GM19452 (cell line): ENCODE results near the gene ANXA5.
"Not testable (repeated sequence)": the region's sequence is repeated elsewhere in the genome, so short reads cannot be mapped to it uniquely, and the experiment has no call there.

Experiments
- ATAC-seq: cut with Tn5 transposase; IDR thresholded peaks from one replicate; pipeline ENCODE4 v1.9.1; 2021; ENCODE audit not compliant: unreplicated experiment

The ANXA5 gene

DNA sequence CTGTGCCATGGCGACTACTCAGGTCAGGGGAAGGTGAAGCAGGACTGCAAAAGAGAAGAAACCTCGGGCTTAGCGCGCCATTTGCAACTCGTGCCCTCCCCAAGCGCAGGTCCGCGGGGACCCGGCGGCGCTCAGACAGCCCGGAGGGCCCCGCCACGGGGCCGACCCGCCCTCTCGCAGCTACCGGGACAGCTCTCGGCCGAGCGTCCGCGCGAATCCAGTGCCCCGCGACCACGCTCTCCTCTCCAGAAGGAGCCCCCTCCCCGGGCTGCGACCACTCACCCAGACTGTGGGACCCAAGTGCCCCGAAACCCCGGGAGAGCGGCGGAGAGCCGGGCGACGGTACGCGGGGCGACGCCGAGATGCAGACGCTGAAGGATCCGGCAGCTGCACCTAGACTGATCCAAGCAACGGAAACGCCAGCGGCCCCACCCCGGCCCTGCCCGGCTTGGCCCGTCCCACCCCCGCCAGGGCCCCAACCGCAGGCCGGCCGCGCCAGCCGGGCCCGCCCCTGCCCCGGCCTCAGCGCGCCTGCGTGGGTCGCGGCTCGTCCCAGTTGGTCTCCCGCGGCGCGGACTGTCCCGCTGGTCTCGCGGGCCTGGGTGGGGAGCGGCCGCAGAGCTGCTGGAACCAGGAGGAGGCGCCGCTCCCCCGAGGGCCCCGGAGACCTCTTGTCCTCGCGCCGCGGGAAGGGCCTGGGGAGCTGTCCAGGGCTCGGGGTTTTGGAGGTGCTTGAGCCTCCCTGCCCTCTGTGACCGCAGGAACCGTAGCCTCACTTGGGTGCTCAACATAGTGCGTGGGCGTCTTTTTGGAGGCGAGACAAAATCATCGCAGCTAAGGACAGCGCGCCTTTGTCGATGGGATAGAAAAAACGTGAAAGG lies at the start of gene ANXA5:
ANXA5 (minus strand) TSS at position 400 of the 881 bp plus-strand sequence; CDS start at position 9, 391 bp downstream.
- peak; percentile 94 for ATAC-seq

- no peak for ATAC-seq
Observed at GRCh38 chr4:121742794-121743193, 46.0 kb upstream of the ANXA5 start.

DNA sequence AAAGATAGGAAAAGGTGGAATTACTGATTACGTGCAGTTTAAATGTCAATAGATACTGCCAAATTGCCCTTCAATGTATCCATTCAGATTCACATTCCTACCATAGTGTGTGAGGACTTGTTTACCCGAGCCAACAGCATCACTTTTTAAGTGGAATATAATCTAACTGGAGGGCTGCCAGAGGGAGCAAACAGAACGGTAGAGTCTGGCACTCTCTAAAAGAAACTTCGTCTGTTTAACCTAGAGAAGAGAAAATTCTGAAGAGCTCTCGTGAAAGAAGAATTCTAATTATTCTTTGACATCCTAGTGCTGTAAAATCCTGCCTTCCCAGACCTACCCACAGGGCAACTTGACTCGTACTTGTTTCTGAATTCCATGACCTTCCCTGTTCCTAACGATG lies 45.0 kb upstream of the ANXA5 start:
- no peak for ATAC-seq

DNA sequence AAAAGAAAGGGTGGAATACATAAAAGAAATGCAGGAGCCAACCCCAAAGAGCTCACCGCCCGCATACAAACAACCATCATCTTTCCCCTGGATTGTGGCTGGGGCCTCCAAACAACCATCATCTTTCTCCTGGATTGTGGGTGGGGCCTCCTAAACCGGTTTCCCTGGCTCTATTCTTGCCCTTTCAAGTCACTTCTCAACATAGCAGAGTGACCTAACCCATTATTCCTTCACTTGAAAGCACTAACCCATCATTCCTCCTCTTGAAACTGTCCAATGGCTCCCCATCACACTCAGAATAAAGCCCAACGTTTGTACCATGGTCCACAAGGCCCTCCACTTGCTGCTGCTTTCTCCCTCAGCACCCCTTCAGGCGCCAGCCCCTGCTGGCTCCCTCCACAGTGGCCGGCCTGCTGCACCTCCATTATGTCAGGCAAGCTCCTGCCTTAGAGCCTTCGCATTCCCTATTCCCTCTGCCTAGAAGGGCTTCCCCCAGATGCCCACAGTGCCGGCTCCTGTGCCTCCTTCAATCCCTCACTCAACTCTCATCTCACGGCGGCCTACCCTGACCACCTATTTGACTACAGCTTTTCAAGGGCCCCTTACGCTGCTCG lies 44.1 kb upstream of the ANXA5 start:
- ATAC-seq = no peak

- no peak for ATAC-seq
Observed at GRCh38 chr4:121739575-121739974, 42.8 kb upstream of the ANXA5 start.

DNA sequence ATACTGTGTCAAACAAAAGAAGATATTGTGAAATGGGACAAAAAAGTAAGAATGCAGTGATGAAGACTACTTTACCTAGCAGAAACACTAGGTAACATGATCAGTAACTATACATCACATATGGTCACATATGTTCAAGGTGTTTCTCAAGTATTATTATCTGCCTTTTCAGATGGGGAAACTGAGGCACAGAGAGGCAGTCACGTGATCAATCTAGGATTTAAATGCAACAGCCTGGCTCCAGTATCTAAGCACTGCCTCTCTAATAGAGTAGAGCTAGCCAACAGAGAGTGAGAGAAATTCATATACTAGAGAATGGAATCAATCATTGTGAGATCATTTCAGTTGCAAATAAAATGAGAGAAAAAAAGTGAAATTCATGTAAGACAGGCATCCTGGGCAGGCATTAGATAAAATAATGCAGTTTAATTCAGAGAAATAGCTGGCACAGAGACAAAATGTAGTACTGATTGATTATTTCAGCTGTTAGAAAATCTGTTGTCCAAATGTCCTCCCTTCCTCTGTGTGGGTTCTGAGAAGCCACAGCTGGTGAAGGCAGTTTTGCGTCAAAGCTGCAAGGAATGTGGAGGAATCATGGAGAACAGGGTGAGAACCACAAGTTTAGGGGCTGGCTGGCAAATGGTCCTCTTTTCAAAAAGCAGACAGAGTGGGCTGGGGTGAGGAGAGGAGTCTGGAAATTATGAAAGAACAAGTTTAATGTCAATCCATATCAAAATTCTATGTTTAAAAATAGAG lies 42.2 kb upstream of the ANXA5 start:
- no peak for ATAC-seq

DNA sequence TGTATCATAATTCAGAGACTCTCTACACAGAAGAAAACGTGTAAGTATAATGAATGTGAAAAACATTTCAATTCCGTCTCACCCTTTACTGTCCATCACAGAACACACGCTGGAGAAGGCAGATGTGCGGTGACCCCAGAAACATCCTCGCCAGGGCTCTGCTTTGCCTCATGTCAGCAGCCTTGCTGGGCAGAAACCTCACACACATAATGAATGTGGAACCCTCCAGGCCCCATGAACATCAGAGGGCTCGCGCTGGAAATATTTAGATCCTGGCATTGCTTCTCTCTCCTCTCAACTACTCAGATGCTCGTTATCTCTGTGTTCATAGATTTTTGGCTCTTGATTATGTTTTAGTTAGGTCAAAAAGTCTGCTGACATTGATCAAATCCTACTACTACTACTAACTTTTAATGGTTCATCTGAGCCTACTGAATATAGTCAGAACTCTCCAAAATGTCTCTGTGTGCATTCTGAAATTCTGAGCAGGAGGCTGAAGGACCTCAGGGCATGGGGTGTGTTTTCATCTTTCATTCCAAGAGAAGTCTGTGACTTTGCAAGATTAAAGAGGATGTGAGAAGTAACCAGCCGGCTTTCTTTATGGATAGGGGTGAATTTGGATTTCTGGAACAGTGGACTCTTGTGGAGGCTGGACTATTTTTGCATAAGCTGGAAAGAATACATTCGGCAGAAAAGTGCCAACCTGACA lies 41.2 kb upstream of the ANXA5 start:
- ATAC-seq = no peak

DNA sequence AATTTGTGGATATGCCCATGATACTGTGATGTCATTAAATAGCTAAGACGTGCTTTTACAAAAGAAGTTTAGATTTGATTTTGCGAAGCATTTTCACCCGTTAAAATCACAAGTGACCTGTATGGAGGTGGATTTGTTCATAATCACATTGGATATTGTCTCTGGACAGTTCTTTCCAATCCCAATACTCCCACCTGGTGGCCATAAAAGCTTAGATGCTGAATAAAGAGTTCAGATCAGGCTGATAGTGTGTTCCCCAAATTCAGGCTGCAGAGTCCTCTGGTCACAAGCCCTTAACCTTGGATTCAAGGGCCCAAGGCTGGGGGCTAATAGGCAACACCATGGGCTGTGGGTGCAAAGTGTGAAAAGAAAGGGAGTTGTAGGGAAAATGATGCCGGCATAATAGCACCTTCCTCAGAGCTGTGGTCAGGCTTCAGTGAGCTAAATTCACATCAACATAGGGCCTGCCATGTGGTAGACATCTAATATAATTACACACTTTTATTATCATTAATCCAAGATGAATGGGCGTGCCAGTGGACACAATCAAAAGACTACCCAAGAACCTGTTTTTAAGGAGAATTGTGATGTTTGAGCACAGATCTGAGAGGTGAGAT lies 40.1 kb upstream of the ANXA5 start:
- ATAC-seq = no peak

DNA sequence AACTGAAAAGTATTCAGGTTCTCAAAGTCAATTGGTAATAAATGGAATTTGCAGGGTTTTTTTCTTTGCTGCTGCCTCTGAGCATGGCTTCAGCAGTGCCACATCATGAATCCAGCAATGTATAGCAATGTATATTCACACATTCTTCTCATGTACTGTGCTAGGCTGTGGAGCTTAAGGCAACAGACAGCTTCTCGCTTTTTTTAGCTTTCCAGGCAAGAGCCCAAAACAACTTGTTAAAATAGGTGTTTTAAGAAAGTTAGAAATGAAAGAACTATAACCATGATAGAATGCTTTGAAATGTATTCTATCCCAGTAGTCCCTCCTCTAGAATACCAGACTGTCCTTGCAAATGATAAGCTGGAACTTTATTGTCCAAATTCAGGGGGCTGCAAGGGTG lies 37.8 kb upstream of the ANXA5 start:
- ATAC-seq = no peak

DNA sequence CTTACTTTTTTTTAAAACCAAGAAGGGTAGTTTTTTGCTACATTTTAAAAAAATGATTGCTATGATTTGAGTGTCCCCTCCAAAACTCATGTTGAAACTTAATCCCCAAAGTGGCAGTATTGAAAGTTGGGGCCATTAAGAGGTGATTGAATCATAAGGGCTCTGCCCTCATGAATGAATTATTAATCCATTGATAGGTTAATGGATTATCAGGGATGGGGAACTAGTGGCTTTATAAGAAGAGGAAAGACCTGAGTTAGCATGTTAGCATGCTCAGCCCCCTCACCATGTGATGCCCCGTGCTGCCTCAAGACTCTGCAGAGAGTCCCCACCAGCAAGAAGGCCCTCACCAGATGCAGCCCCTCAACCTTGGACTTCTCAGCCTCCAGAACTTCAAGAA lies 37.2 kb upstream of the ANXA5 start:
- ATAC-seq = no peak

DNA sequence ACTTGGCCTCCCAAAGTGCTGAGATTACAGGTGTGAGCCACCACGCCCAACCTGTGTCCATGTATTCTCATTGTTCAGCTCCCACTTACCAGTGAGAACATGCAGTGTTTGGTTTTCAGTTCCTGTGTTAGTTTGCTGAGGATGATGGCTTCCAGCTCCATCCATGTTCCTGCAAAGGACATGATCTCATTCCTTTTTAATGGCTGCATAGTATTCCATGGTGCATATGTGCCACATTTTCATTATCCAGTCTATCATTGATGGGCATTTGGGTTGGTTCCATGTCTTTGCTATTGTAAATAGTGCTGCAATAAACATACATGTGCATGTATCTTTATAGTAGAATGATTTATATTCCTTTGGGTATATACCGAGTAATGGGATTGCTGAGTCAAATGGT lies 33.0 kb upstream of the ANXA5 start:
- ATAC-seq = not testable (repeated sequence)

GRCh38 chr4:121728798-121729226 lies 32.0 kb upstream of the ANXA5 start:
- no peak for ATAC-seq

DNA sequence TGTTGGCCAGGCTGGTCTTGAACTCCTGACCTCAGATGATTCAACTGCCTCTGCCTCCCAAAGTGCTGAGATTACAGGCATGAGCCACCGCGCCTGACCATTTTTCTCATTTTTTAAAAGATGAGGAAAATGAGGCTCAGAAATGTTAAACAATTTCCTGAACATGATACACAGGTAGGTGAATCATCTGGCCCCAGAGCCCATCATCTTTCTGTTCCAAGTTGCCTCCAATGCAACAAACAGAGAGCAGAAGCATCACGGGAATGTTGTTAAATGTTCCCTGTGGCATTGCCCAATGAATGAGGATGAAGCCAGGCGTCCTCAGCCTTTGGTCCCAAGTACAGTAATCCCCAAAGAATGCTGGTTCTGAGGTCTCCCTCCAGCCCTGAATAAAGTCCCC lies 31.3 kb upstream of the ANXA5 start:
- ATAC-seq = no peak

GRCh38 chr4:121726642-121727268 lies 30.0 kb upstream of the ANXA5 start:
- ATAC-seq = peak; percentile 96

- ATAC-seq = no peak
Observed at GRCh38 chr4:121724671-121725070, 27.9 kb upstream of the ANXA5 start.

DNA sequence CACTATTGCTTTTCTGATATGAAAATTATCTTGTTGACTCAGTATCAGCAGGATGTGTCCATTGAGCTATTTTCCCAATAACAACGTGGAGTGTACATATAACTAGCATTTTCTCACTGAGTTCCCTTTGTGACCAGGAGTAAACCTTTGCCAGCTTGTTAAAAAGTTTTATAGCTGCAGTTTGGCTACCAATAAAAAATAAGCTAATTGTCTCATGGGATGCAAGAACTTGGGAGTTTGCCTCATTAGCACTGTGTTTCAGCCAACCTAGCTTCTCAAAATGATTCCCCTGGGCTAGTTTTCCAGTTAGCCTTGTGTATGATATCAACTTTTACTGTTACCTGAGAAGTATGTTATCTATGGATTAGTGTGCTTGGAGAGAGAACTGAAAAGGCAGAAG lies 24.9 kb upstream of the ANXA5 start:
- ATAC-seq = no peak

DNA sequence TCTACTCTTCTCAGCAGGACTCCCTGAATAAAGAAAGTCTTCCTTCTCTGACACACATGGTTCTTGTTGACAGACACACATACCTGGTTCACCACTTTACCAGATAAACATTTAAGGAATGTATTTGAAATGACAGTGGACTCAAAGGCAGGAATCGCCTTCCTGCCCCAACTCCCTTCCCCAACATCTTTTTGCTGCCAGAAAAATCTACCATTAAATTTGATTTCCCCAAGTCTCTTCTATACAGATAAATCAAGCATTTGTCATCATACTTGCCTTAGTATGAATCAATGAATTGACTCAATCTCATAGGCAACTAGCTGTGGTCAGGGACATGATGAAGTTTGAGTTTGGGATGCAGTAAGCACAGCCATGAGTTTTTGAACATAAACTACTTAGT lies 23.3 kb upstream of the ANXA5 start:
- no peak for ATAC-seq

DNA sequence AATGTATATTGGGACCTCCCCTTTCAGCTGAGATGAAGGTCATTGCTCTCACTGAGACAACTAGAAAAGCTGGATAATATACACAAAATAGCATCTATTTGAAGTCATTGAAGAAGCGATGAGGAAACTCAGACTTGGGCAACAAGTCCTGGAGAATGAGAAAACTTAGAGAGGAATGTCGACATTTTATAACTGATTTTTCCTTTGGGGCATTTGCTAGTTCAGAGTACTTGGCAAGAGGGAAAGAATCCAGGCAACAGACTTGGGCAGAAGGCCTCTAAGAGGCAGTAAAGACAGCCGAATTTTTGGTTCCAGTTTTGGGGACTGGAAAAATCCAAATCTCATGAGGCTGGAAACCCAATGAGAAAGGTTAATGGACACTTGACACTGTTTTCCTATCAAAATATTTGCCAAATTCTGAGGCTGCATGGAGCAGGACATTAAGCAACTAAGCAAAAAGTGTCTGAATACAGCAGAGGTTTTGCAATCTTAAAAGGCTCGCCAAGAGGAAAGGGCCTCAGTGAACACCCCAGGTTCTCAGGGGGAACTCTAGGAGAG lies 21.0 kb upstream of the ANXA5 start:
- ATAC-seq = no peak

GRCh38 chr4:121714548-121714947 lies 17.8 kb upstream of the ANXA5 start:
- ATAC-seq = no peak

- no peak for ATAC-seq
Observed at GRCh38 chr4:121712783-121713182, 16.0 kb upstream of the ANXA5 start.
